SW 1271 (cell line): ENCODE data around the gene KIF2C.
"Not testable (repeated sequence)": the region's sequence is repeated elsewhere in the genome, so short reads cannot be mapped to it uniquely, and the experiment has no call there.

Source experiments
- DNase-seq, 2 experiments: peaks; one replicate each; lab custom pipeline; 2025; lab: John Stamatoyannopoulos, UW

Gene KIF2C

DNA sequence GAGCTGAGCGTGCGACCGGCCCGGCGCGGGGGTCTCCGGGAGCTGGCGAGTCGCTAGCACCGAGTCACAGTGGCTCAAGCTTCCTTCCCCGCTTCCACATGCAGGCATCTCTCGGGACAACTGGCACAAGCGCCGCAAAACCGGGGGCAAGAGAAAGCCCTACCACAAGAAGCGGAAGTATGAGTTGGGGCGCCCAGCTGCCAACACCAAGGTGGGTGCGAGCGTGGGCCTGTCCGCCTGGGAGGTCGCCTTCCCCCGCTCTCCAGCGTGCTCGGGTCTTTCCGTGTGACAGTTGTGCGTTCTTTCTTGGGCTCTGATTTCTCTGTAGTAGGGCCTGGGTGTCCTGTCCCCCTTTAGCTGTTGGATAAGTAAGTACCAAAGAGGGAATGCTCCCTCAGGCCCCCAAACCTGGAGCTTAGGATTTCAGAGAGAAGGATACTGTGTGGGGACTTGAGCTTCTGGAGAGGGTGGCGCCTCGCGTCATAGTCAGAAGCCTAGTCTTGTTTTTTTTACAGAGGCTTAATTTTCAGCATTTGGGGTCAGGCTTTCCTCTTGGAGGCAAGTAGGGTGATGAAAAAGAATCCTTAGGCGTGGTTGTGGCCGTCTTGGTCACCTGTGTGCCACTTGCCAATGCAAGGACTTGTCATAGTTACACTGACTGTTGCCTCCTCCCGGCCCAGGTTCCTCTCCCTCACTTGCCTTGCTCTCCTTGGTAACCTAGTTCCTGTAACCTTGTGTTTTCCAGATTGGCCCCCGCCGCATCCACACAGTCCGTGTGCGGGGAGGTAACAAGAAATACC is 36.5 kb downstream of the KIF2C start:
- no peak for DNase-seq

DNA sequence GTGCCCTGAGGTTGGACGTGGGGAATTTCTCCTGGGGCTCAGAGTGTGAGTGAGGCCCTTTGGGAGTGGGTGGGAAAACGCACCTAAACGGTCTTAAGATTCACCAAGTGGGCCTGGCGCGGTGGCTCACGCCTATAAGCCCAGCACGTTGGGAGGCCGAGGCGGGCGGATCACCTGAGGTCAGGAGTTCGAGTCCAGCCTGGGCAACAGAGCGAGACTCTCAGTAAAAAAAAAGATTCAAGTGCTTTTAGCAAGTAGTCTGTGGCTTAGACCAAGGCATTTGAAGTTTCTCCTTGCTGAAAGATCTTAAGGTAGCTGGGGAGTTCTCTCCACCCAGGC is 37.1 kb downstream of the KIF2C start:
- no peak for DNase-seq

DNA sequence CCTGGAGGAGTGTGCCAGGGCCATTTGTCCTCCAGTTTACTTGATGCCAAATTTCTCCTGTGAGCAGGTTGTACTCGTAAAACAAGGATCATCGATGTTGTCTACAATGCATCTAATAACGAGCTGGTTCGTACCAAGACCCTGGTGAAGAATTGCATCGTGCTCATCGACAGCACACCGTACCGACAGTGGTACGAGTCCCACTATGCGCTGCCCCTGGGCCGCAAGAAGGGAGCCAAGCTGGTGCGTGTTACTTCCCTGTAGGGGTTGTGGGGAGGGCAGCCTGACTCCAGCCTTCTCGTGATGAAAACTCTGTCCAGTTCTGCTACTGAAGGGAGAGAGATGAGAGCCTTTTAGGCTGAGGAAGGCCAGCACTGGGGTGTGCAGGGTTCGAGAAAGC is 37.9 kb downstream of the KIF2C start:
- no peak for DNase-seq

DNA sequence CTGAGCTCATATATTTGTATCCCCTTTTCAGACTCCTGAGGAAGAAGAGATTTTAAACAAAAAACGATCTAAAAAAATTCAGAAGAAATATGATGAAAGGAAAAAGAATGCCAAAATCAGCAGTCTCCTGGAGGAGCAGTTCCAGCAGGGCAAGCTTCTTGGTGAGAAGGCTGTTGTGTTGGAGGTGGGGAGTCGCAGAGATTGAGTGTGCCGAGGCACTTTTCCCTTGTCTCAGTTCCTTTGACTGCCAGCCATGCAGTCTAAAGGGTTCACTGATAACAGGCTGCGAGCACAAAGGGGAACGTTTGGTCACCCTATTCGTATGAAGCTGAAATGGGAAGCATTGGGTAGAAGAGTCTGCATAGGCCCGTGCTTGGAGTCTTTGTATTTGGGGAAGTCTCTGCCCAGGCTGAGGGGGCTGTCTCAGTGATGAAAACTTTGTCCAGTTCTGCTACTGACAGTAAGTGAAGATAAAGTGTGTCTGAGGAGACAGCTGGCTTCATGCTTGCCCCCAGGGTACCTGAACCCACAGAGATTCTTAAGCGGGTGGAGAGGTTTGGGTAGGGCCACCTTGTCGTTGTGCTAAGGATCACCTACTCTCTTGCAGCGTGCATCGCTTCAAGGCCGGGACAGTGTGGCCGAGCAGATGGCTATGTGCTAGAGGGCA is 38.5 kb downstream of the KIF2C start:
- DNase-seq = no peak

DNA sequence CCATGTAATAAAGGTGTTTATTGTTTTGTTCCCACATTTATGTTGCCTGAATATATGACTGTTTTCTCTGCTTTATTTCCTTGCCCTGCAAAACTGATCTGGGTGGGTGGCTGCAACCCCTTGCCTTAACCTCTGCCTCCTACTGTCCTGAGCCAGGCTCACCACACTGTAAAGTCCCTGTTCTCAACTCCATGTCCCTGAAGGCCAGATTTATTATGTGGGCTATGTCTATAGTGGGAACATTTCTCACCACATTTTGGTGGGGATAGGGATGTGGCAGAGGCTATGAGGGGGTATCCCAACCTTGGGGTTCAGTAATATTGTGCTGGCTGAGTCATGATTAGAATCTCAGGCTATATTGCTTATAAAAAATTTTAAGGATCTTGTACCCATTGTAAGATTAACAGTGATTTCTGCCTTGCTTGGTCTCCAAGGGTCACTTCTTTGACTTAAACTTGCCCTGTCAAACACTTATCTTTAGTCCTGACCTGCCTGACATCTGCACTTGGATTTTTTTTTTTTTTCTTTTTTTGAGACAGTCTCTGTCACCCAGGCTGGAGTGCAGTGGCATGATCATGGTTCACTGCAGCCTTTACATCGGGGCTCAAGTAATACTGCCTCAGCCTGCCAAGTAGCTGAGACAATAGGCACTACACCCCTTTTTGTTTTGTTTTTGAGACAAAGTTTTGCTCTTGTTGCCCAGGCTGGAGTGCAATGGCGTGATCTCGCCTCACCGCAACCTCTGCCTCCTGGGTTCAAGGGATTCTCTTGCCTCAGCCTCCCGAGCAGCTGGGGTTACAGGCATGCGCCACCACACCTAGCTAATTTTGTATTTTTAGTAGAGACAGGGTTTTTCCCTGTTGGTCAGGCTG is 39.3 kb downstream of the KIF2C start:
- no peak for DNase-seq

DNA sequence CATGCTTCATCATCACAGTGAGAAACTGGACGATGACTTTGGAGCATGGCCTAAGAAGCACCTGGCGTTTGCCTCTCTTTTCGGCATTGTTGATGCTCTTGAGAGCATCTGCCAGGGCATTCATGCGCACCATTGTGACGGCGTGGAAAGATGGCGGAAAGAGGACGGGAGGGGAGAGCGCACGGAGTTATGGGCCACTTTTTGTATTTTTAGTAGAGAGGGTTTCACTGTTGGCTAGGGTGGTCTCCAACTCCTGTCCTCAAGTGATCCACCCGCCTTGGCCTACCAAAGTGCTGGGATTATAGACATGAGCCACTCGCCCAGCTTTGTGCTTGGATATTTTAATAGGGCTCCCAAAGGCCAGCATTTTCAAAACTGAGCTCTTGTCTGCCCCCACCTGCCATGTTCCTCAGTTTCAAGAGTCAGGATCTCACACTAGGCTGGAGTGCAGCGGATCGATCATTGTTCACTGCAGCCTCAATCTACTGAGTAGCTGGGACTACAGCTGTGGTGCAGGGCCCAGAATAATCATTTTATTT is 41.0 kb downstream of the KIF2C start:
- no peak for DNase-seq

DNA sequence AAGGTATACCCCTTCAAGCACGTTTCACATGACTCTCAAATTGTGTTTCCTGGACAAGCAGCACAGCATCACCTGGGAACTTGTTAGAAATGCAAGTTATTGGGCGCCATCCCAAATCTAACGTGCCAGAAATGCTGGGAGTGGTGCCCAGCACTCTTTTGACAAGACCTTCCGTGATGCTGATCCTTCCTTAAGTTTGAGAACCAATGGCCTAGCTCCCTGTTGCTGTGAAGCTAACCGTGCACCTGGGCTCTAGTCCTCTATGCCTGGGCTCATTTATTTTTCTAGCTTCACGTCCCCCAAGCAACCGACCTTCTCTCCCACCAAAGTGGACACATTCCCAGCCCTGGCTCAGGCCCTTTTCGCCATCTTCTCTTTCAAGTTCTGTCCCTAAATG is 44.1 kb downstream of the KIF2C start:
- DNase-seq = no peak

DNA sequence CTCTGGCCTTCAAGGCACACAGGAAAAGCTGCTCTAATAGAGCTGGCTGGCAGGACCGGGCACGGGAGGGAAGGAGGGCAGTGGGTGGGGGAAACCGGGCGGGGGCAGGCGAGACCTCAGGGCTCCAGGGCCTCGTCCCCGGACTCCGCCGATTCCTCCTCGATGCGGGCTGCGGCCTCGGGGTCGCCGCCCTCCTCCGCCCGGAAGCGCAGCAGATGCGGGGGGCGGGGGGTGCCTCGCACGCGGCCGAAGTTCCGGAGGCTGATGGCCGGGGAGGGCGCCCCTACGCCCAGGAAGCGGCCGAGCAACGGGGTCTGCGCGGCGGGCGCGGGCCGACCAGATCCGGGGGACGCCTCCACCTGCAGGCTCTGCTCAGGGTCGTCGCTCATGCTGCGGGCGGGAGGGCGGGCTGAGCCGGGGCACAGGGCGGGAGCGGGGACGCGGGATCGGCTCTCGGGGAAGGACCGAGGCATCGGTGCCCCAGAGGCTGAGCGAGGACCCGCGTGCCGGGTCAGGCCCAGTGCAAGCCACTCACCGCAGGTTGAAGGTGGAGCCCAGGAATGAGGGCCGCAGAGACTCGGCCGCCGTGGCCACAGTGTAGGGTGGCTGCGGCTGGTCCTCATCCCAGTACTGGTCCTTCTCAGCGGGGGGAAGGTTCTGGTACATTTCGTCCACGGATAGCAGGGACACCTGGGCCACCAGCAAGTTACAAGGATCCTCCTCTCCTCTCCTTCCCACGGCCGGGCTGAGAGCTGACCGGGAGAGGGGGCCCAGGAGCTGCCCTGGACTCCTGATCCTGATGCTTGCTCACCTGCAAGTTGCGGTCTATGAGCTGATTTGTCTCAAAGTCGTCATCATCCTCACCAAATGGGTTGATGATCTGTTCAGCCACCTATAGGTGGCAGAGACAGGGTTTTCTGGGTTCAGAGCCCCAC is 44.7 kb downstream of the KIF2C start:
- DNase-seq = no peak

DNA sequence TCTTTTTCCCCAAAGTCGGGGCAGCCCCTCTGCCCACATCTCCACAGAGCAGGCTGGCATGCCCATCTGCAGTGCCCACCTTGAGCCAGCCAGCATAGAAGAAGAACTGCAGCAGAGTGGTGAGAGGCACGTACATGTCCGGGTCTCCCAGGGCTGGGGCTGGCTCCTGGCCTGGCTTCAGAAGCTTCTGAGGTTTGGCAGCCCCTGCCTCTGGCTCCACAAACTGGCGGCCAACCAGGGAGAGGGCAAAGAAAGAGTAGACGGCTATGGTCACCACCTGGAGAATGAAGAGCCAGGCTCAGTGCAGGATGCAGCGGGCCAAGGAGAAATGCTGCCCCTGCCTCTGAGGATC is 45.4 kb downstream of the KIF2C start:
- DNase-seq = no peak

DNA sequence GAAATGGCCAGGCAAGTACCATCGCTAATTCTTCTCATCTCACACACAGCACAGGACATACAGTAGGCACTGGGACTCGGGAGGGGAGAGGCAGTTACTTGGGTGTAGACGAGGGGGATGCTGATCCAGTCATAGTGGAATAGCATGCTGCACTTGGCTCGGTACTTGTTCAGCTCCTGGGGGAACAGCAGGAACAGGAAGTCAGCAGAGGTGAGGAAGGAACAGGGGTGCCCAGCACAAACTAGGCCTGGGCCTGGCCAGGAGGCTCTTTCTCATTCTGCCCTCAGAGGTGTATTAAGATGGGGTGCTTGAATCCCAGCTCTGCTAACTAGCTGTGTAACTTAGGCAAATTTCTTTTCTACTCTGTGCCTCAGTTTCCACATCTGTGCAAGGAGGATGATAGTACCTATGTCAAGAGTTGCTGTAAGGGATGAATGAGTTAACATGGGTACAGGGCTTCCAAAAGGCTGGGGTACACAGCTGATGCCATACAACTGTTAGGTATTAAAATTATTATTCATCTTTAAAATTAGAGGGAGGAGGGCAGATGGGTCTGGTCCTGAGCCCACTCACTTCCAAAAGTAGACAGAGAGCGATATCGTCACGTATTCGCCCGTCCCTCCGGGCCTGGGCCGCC is 46.0 kb downstream of the KIF2C start:
- no peak for DNase-seq

DNA sequence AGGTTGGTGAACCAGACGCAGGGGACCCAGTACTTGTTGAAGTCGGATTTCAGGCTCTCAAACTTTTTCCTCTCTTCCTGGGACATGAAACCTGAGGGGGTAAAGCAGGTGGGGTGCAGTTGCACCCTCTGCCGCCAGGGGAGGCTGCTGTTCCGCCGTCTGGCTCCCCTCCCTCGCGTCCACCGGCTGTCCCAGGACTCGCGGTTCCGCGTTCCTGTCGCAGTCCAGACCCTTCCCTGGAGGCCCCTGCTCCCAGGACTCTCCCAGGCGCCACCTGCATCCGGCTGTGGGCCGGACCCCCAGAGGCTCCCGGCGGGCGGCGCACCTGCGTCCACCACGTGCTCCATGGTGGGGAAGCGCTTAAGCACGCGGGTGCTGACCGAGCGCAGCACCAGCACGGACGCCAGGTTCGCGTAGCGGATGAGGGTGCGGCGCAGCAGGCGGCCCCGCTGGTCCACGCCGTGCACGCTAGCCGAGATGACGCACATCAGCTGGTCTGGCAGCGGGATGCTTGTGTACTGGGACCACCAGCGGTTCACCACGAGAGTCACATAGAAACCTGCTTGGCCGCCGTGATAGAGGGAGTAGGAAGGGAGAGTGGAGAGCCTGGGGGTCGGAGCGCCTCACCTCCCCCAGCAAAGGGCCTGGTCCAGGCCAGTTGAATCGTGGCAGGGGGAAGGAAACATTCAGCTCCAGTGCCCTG is 46.7 kb downstream of the KIF2C start:
- DNase-seq = no peak

DNA sequence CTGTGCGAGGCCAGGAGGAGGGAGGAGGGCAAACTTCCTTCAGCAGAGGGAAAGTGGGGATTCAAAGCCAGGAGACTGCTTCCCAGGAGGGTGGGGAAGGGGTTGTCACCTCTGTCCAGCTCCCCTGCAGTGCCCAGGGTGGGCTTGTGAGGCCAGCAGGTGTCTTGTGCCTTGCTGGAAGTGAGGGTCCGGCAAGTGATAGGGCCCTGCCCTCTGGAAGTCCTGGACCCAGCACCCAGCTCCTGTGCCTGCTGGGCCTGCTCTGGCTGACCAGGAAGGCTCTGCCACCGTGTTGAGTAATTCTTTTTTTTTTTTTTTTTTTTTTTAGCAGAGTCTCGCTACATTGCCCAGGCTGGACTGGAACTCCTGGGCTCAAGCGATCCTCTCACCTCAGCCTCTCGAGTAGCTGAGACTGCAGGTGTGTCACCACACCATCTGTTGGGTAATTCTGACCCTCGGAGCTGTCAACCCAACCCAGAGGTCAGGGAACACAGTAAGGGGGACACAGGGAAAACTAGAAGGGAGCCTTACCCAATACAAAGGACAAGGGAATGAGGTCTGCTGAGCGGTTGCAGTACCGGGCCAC is 47.3 kb downstream of the KIF2C start:
- no peak for DNase-seq

DNA sequence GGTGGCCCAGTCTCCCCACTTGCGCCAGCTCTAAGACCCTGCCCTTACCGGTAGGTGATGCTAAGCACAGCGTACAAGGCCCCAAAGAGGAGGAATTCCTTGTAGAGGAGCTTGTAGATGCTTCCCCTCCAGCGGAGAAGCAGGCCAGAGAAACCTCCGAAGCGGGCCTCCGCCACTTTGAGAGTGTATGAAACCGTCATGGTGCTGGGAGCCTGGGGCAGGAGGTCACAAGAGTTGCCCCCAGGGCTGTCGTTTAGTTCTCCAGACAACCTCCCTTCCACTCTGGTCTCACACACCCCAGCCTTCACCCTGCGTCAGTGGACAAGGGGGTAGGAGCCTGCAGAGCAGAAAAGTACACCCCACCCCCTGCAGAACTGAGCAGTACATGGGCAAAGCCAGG is 47.9 kb downstream of the KIF2C start:
- no peak for DNase-seq

DNA sequence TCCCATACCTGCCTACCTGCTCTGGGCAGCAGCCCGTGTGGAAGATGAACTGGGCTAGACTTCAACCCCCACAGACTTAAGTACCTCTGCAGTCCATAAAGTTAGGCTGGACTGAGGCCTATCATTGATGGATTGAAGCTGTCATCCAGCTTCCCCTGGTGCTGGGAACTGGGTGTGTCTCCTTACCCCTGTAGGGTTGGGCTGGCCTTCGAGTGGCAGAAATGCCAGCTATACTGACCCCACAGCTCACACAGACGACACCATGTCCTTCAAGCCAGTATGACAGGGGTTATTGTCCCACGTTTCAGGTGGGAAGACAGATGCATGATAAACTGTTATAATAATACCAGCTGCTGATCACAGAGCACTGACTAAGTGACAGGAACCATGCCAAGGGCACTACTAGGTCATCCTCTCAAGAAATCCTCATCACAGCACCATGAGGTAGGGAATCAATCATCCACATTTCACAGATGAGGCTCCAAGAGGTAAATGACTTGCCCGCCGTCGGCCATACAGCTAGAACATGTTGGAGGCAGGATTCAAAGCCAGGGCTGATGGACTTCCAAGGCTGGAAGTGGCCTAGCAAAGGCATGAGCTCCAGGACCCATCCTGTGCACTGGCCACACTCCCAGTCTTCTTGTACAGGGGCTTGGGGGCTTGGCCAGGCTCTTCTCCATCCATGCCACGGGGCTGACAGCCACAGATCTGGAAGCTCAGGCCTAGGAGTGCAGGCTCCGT is 48.7 kb downstream of the KIF2C start, which contains the start of gene BEST4:
Gene BEST4, minus strand, starts transcription at position 51 of the 741 bp plus-strand sequence. CDS start 465 bp downstream, outside the sequence.
- no peak for DNase-seq

DNA sequence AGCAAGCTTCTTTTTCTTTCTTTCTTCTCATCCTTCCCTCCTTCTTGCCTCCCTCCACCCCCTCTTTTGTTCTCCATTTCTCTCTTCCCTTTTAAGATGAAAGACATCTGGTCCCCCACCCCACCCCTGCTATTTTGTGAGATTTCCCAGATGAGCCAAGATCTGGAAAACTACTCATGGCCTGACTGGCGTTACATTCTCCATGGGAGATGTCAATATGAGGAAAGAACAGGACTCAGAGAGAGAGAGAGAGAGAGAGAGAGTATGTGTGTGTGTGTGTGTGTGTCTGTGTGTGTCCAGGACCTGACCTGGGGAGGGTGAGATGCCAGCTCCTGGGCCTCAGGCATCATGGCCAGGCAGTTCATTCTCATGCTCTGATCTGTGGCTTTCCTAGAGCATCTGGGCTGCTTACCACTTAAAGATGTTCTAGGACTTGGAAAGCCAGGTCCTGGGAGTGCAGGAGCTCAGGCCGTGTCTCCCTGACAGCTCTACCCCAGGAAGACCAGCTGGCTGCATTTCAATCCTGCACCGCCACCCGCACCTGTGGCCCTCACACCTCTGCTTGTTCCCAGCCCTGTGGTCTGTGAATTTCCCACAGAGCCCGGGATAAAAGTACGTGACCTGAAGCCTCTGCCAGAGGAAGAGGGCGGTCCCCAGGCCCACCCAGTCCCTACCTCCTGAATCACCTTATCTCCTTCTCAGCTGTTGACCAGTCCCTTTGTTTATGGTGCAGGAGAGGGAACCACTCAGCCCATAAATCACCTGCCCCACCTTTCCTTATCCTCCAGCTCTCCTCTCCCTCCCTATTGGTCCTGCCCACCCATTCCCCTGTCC is 51.5 kb downstream of the KIF2C start:
- no peak for DNase-seq

DNA sequence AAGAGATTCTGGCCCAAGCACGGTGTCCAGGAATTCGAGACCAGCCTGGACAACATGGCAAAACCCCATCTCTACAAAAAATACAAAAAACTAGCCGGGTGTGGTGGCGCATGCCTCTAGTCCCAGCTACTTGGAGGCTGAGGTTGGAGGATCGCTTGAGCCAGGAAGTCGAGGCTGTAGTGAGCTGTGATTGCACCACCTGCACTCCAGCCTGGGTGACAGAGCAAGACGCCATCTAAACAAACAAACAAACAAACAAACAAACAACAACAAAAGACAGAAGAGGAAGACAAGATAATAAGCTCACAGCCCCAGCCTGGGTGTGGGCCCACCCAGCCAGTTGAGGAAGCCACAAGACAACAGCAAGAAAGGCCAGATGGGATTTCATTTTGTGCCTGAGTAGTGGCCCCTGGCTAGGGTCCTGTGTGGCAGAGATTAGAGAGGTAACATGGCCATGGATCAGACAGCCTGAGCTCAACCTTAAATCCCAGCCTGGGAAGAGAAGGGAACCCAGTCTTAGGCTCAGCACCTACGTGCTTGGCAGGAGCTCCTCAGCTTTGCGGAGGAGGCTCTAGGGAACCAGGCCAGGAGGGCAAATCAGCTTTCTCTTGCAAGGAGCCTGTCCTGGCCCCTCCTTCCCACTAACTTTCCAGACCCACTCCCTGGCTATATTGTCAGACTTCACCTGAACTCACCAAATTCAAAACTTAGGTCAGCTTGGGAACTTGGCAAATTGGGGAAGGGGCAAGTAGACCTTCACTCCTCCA is 53.3 kb downstream of the KIF2C start:
- no peak for DNase-seq

DNA sequence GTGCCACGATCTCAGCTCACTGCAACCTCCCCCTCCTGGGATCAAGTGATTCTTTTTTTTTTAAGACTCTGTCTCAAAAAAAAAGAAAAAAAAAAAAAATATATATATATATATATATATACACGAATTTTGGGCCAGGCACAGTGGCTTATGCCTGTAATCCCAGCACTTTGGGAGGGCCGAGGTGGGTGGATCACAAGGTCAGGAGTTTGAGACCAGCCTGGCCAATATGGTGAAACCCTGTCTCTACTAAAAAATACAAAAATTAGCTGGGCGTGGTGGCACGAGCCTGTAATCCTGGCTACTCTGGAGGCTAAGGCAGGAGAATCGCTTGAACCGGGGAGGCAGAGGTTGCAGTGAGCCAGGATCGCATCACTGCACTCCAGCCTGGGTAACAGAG is 58.2 kb downstream of the KIF2C start:
- DNase-seq = not testable (repeated sequence)
